Muscle of back (tissue), 13 donors: ENCODE results near the gene FZR1. TPM values are rescaled to one million over a fixed set of nuclear protein-coding genes. Genes with fewer than 3 reads are reported as not detected.

Source experiments
- DNase-seq, 3 donors: peaks; one replicate each; pipeline versions ENCODE4 v3.0.0 to v3.0.0-alpha.2; 2013
- long read RNA-seq, 9 donors: transcript quantifications; one replicate each; lab custom pipeline, GENCODE V29; 2026
- polyA plus RNA-seq, 10 donors: library from polyadenylated mRNA; unstranded; fragments of 120-200 nt; gene quantifications; one replicate each; pipeline ENCODE4 v1.2.1, GENCODE V29; 2013; ENCODE audit not compliant: insufficient read length in 10 of 10

FZR1 gene
- polyA plus RNA-seq, result 10 to 100 TPM; 24.6 to 34.3 (median 27.1) TPM
- long read RNA-seq, donor 1, full-length matches to known transcripts, result 5 of 5 reads
- long read RNA-seq, donor 1, partial matches to known transcripts, result 0 of 5 reads
- long read RNA-seq, donor 1, other reads (novel, unspliced or antisense), result 0 of 5 reads
- long read RNA-seq, donor 2, full-length matches to known transcripts, result 4 of 4 reads
- long read RNA-seq, donor 2, partial matches to known transcripts, result 0 of 4 reads
- long read RNA-seq, donor 2, other reads (novel, unspliced or antisense), result 0 of 4 reads
- long read RNA-seq, donor 3, result 0 reads
- long read RNA-seq, donor 4, full-length matches to known transcripts, result 2 of 2 reads
- long read RNA-seq, donor 4, partial matches to known transcripts, result 0 of 2 reads
- long read RNA-seq, donor 4, other reads (novel, unspliced or antisense), result 0 of 2 reads
- long read RNA-seq, donor 5, full-length matches to known transcripts, result 5 of 5 reads
- long read RNA-seq, donor 5, partial matches to known transcripts, result 0 of 5 reads
- long read RNA-seq, donor 5, other reads (novel, unspliced or antisense), result 0 of 5 reads
- long read RNA-seq, donor 6, full-length matches to known transcripts, result 3 of 23 reads
- long read RNA-seq, donor 6, partial matches to known transcripts, result 20 of 23 reads
- long read RNA-seq, donor 6, other reads (novel, unspliced or antisense), result 0 of 23 reads
- long read RNA-seq, donor 7, full-length matches to known transcripts, result 5 of 5 reads
- long read RNA-seq, donor 7, partial matches to known transcripts, result 0 of 5 reads
- long read RNA-seq, donor 7, other reads (novel, unspliced or antisense), result 0 of 5 reads
- long read RNA-seq, donor 8, full-length matches to known transcripts, result 4 of 4 reads
- long read RNA-seq, donor 8, partial matches to known transcripts, result 0 of 4 reads
- long read RNA-seq, donor 8, other reads (novel, unspliced or antisense), result 0 of 4 reads
- long read RNA-seq, donor 9, result 0 reads

DNA sequence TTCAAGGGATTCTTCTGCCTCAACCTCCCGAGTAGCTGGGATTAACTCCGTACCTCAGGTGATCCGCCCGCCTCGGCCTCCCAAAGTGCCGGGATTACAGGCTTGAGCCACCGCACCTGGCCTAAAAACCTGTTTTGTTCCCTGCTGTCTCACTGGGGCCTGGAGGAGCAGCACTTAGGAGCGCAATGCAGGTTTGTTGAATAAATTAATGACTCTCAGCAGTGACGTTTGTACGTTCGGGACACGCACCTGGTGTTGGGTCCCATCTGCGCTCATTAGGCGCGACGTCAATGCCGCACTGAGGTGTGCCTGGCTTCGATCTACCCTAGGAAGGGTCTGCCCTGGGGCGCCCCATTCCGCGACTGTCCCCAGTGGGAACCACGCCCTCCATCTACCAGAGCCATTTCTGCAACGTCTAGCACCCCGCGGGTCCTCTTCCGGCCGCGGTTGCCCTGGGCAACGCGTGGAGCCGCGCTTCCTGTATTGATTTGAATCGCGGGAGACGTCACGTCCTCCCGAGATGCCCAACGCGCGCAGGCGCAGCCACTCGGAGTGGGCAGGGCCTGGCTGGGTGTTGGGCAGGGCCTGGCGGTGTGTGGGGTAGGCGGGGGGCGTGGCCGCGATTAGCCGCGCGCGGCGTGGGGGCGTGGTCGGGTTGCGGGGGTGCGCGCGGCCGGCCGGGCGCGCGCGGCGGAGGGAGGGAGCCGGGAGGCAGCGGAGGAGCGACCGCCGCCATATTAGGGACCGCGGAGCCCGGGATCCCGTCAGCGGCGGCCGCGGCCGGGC is at the start of gene FZR1:
TSS of gene FZR1 (plus strand) at position 714 of the 786 bp plus-strand sequence. CDS start 16,679 bp downstream, outside the sequence.
- peak; percentile 99 for DNase-seq

DNA sequence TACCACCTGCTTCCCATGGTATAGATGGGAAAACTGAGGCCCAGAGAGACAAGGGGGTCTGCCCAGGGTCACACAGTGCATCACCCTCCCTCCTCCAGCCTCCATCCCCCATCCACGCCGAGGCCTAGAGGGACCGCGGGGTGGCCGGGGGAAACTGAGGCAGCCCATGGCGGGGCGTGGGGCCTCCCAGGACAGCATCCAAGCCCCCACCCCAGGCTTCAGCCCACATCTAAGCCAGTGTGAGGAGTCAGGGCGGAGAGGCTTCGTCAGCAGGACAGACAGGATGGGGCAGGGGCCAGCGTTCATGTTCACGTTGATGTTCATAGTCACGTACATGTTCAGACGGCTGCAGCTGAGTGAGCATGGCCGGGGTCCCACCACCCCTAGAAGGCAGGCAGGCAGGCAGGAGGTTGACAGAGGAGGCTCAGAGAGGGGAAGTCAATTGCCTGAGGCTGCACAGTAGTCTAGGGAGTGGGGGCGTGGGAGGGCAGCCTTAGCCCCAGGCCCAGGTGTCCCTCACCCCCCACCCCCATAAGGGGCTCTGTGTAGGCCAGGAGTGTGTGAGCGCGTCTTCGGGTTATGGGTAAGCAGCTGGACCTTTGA is 49.1 kb upstream of the FZR1 start:
- DNase-seq, result peak in 1 of 3 donors; percentile 57

DNA sequence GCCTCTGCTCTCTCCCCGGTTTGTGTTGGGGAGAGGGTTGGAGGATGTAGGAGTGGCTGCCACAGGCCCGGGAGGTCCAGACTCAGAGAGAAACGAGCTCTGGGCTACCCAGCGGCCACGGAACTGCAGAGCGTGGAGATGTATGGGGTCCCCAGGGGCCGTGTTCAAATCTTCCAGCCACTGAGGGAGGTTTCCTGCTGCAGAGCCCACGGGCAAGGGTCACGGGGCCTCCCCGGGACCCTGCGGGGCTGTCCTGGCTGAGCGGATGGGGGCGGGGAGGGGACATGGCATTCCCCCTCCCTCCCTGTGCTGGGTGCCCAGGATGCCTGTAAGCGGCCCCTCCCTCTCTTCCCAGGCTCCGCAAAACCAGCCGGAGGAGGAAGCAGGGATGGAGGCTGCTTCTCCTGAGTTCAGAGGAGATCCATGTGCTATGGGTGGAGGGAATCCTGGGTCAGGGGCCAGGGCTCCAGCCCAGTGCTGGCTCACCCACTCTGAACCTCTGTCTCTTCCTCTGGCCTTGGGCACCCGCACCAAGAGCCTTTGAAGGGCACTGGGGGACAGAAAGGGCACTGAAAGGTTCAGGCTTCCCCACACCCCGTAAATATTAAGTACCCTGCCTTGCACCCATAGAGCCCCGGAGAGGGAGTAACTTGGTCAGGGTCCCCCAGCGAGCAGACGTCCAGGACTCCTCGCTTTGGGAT is 48.4 kb upstream of the FZR1 start:
- DNase-seq, result peak in 1 of 3 donors; percentile 80

DNA sequence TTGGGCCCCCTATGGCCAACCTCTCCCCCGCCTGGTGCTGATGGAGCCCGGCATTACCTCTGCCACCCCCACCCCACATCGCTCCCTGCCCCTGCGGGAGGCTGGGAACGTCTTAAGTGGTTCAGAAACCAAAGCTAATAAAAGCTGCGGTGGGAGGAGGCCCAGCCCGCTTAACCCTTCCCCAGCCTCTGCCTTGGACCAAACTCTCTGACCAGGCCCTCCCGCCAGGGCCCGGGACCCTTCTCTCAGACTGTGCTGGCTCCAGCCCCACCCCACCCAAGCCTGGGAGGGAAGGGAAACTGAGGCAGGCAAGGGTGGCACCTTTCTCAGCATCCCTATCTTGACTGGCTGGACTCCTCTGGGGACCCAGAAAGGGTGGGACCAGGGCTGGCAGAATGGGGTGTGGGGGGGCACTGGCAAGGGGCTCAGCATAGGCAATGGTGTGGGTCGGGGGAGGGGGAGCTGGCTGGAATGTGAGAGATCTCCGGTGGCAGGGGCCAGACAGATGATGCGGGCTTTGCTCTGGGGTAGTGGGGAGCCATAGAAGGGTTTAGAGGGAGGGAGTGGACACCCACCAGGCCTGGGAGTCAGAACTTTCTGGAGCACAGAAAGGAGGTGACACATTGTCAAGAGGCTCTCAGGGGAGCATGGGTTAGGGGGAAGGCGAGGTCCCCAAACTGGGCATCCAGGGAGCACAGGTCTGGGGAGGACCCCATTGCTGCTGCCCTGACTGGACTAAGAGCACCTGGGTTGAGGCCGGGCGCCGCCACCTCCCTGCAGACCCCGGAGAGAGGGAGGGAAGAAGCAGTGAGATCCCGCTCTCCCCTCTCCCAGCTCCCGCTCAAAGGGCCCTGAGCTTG is 47.7 kb upstream of the FZR1 start:
- peak in 2 of 3 donors; percentile 55 to 83 for DNase-seq

- peak; percentile 85 to 97 (median 94) for DNase-seq
Measured at GRCh38 chr19:3459089-3459881, 46.8 kb upstream of the FZR1 start.

DNA sequence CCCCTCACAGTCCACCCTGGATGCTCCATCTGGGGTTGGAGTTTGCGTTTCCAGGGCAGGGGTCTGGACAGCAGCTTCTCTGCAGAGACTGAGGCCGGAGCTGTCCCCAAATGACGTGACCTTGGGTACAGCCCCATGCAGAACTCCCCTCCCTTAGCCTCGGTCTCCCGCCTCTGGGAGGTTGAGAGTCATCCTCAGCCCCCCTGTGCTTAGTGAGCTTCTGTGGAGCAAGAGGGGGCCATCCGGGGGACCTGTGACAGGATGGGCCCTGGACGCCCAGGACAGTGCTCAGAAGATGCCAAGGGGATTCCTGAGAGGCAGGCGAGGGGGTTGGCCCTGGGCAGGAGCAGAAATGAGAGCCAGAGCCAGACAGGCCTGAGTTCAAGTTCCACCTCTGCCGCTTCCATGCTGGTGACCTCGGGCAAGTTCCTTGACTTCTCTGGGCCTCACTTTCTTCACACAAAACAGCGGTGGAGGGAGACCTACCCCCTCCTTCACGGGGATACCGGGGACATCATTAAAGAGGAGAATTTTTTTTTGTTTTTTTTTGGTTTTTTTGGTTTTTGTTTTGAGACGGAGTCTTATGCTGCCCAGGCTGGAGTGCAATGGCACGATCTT is 46.0 kb upstream of the FZR1 start:
- DNase-seq, result no peak

GRCh38 chr19:3462991-3463713 is 43.0 kb upstream of the FZR1 start:
- DNase-seq, result peak in 1 of 3 donors; percentile 60

DNA sequence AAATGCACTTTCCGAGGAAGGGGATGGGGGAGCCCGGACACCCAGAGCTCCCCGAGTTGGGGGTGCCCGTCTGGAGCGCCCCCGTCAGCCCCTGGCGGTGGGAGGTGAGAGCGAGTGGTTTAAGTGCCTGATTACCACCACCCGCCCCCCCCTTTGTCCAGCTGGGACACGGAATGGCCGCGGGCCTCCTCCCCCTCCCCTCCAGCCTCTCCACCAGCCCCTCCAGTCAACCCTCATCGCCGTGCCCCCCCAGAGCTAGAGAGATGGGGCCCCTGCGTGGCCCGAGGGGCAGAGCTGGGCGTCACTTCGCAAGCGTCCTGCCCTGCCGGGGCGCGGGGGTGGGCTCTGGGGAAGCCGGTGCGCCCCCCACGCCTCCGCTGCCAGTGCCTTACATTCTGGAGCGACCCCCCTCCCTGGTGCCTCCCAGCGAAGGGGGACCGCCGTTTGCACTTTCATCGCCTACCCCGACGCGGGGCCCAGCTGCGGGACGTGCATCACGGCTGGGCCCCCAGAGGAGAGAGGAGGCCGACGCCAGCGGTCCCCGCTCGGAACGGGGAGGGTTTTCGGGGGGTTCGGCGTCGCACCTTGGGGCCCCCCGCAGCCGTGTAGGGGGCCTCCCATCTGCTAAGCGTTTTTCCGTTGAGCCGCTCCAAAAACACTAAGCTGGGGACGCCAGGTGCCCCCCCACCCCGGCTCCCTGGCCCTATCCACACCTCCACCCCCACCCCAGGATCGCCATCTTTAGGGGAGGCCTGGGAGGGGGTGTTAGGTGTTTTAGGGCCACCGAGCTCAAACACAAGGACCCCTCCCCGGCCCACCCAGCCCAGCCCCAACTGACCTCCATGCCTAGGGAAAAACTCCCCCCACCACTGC is 42.2 kb upstream of the FZR1 start:
- DNase-seq, result peak in 1 of 3 donors; percentile 46

DNA sequence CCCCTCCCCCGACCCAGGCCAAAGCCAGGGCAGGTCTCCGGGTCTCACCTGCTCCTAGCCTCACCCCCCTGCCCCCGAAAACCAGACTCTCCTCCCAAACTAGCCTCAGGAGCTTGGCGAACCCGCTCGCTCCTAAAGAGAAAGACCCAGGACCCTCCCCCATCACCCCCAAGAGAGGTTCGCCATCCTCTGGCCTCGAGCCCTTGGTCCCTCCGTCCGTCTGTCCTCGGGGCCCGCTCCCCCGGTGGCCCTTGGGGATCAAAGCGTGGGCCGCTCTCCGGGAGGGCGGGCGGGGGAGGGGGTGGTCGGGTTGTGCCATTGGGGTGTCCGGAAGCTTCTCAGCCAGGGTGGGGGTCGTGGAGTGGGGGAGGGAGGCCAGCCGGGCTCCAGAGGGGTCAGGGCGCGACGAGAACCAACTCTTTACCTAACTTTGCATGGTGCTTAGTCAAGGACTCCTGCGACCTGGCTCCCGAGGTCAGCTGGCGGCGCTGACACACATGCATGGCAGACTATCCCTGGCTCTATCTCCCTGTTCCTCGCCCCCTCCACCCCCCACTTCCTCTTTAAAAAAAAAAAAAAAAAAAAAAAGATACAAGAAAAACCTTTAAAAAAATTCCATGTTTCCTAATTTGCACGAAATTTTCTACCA is 41.4 kb upstream of the FZR1 start:
- DNase-seq, result no peak

DNA sequence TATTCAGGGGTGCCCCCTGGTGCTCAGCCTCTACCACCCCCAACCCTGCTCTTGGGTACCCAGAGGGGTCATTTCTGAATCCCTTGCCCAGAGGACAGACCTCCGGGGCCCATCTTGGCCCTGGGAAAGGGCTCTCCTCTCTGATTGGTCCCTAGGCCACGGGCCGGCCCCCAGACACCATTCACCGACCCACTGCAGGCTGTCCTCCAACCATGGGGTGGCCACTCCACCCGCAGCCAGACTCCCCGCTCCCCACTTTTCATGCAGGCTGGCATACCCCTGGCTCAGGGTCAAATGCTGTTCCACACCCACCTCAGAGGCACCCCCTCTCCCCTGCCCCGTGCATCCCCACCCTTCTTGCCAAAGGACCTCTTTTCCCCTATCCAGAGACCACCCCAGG is 40.6 kb upstream of the FZR1 start:
- no peak for DNase-seq

DNA sequence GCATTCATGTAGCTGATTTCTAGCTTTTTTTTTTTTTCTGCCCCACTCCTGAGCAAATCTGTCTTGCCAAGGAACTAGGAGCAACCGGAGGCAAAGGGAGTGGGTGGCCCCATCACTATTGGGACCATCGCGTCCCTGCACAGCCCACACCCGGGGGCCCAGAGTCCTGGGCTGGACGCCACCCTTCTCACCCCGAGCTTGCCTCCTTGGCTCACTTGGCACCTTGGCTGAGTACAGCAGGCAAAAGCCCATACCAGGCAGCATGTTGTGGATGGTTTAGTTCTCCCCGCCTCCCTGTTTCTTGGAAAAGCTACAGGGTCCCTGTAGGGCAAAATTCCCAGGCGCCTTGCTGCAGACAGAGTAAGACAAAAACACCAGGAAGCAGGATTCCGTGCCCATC is 39.5 kb upstream of the FZR1 start:
- DNase-seq, result no peak

DNA sequence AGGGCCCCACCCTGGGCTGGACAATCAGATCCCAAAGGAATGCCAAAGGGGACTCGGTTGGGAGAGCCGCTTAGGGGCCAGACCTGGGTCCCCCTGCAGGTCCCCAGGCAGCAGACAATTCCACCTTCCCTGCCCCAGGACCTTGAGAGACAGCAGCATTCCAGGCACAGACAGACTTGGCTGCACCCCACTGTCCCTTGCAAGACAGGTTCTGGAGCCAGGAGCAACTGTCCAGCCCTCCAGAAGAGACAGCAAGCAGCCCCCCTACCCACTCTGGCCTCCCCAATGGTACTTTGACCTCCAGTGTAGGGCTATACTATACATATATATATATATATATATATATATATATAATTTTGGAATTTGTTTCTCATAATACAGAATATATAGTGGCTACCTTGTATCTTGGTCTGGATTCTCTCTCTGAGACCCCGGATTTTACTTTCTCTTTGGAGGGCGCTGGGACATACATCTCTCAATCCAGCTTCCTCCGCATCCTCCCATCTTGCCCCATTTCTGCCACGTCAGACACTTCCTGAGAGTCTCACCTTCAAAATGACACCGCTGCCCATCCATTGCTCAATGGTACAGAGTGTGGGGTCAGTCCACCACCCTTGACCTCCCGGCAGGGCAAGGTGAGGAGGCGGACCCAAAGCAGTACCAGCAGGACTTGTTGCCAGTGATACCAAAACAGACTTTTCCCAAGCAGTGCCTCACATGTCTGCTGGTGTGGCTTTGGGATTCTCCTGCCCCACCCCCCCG is 38.5 kb upstream of the FZR1 start:
- no peak for DNase-seq

- DNase-seq, result no peak
Measured at GRCh38 chr19:3468211-3468610, 37.9 kb upstream of the FZR1 start.

GRCh38 chr19:3469638-3470499 is 36.2 kb upstream of the FZR1 start:
- no peak for DNase-seq
